OCI-LY3 (cell line): ENCODE measurements around the gene TMEM30A.

ENCODE experiments used
- H2AFZ ChIP-seq: fragments of 200-600, 300-600 bp; shearing (Covaris generic); 2 replicates; pipeline ENCODE4 v1.6.0; 2014; ENCODE audit warnings: antibody characterized with exemption, low read depth, low read length
- H3K27ac ChIP-seq: fragments of 200-600, 300-600 bp; sonication (generic); 2 replicates; pipeline ENCODE4 v1.5.1; 2014; ENCODE audit warnings: mild to moderate bottlenecking, low read length, moderate library complexity, mixed read lengths
- H3K27me3 ChIP-seq: fragments of 200-600, 300-600 bp; sonication (generic); 2 replicates; pipeline ENCODE4 v1.6.1; 2014; ENCODE audit warnings: low read depth, low read length, mixed read lengths
- H3K36me3 ChIP-seq: fragments of 200-600, 300-600 bp; sonication (generic); replicated peaks from 2 replicates; pipeline ENCODE3; 2014; ENCODE audit warnings: low read depth, low read length, mixed read lengths
- H3K4me1 ChIP-seq: fragments of 300-600, 200-600 bp; sonication (generic); 2 replicates; pipeline ENCODE4 v1.6.1; 2014; ENCODE audit warnings: low read length, mixed read lengths
- H3K4me2 ChIP-seq: fragments of 200-600, 300-600 bp; sonication (generic); 2 replicates; pipeline ENCODE4 v1.6.1; 2014; ENCODE audit warnings: low read length, mixed read lengths
- H3K4me3 ChIP-seq: fragments of 300-600, 200-600 bp; sonication (generic); 2 replicates; pipeline ENCODE4 v1.5.1; 2014; ENCODE audit warnings: antibody characterized with exemption, mild to moderate bottlenecking, low read length, moderate library complexity
- H3K79me2 ChIP-seq: fragments of 300-600, 200-600 bp; shearing (Covaris generic); 2 replicates; pipeline ENCODE4 v1.6.1; 2014; ENCODE audit warnings: mild to moderate bottlenecking, low read length, mixed read lengths
- H3K9ac ChIP-seq: fragments of 300-600, 200-600 bp; shearing (Covaris generic); 2 replicates; pipeline ENCODE4 v1.6.0; 2014; ENCODE audit warnings: mild to moderate bottlenecking, low read length, moderate library complexity
- H3K9me3 ChIP-seq: fragments of 200-600, 300-600 bp; shearing (Covaris generic); 2 replicates; pipeline ENCODE4 v1.6.1; 2014; ENCODE audit warnings: low read length, mixed read lengths; ENCODE audit not compliant: insufficient read depth
- H4K20me1 ChIP-seq: fragments of 200-600, 300-600 bp; sonication (generic); 2 replicates; pipeline ENCODE4 v1.6.1; 2016; ENCODE audit warnings: low read length, mixed read lengths; ENCODE audit not compliant: insufficient read depth
- EZH2phosphoT487 ChIP-seq: fragments of 200-600 bp; shearing (Covaris generic); IDR thresholded peaks from 2 replicates; pipeline ENCODE4 v1.6.1; 2018; ENCODE audit warnings: antibody characterized with exemption, mixed run types, low read depth
- TF ChIP-seq, protein P1 (sequence below): fragments of 200-600, 300-600 bp; sonication (generic); IDR thresholded peaks from 2 replicates; pipeline ENCODE4 v1.5.1; 2014; ENCODE audit warnings: antibody characterized with exemption, low read length, low read depth

The TMEM30A gene

DNA sequence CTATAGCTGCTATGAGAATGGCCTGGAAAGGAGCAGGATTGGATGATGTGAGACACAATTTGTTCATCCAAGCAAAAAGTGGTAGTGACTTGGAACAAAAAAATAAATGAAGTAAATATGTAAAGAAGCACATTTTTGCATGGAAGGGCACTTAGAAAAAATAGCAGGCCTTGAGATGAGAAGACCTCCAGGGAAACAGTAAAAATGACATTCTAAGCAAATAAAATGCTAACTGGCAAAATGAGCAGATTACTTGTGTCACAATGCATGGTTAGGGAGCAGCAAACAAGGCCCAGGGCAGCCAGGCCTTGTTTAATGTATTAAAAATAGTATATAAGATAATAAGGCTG, 21.2 kb downstream of the TMEM30A start:
- no peaks in the 10 kb centered on the region for H3K4me1 ChIP-seq
- H3K4me2 ChIP-seq: no peak overlapping the region
- peaks cover 27% of the 10 kb centered on the region for H3K36me3 ChIP-seq
- H3K9ac ChIP-seq: no peak overlapping the region
- no peak overlapping the region for H2AFZ ChIP-seq
- H3K4me3 ChIP-seq: no peak overlapping the region
- TF ChIP-seq, protein P1, sequence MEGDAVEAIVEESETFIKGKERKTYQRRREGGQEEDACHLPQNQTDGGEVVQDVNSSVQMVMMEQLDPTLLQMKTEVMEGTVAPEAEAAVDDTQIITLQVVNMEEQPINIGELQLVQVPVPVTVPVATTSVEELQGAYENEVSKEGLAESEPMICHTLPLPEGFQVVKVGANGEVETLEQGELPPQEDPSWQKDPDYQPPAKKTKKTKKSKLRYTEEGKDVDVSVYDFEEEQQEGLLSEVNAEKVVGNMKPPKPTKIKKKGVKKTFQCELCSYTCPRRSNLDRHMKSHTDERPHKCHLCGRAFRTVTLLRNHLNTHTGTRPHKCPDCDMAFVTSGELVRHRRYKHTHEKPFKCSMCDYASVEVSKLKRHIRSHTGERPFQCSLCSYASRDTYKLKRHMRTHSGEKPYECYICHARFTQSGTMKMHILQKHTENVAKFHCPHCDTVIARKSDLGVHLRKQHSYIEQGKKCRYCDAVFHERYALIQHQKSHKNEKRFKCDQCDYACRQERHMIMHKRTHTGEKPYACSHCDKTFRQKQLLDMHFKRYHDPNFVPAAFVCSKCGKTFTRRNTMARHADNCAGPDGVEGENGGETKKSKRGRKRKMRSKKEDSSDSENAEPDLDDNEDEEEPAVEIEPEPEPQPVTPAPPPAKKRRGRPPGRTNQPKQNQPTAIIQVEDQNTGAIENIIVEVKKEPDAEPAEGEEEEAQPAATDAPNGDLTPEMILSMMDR: no peak
- no peak for TF ChIP-seq EZH2phosphoT487
- H3K9me3 ChIP-seq: no peaks in the 10 kb centered on the region
- no peaks in the 10 kb centered on the region for H3K27me3 ChIP-seq
- H4K20me1 ChIP-seq: peaks cover 13% of the 10 kb centered on the region
- peaks cover 15% of the 10 kb centered on the region for H3K79me2 ChIP-seq
- H3K27ac ChIP-seq: no peak overlapping the region

DNA sequence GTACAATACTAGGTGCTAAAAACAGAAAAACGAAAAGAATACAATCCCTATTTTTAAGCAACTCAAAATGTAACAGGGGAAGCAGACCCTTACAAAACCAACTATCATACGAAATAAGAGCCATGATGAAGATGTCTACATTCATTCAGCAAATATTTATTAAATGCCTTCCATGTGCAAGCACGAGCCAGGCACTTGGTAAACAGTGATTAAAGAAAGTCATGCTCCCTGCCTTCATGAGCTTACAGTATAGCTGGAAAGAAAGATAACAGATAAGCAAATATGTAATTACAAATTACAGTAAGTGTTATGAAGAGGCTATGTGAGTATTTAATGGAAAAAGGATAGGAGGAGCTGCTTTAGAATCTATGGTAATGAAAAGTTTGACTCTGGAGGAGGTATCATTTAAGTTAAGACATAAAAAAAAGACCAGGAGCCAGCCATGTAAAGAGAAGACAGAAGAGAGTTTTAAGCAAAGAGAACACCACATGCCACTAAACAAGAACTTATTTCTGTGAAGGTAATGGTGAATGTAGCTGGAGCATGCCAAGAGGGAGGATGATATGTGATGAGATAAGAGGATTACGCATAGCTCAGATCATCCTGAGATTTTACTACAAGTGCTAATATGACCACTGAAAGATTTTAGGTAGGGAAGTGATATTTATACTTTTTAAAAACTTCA, 21.7 kb downstream of the TMEM30A start:
- H3K4me2 ChIP-seq: no peak overlapping the region
- no peaks in the 10 kb centered on the region for H3K27me3 ChIP-seq
- no peak for TF ChIP-seq EZH2phosphoT487
- TF ChIP-seq, protein P1: no peak
- H3K9me3 ChIP-seq: no peaks in the 10 kb centered on the region
- peaks cover 12% of the 10 kb centered on the region for H3K79me2 ChIP-seq
- H3K9ac ChIP-seq: no peak overlapping the region
- no peaks in the 10 kb centered on the region for H3K4me1 ChIP-seq
- no peak overlapping the region for H3K27ac ChIP-seq
- H3K4me3 ChIP-seq: no peak overlapping the region
- H2AFZ ChIP-seq: no peak overlapping the region
- peaks cover 8% of the 10 kb centered on the region; the same call in 1 of the 2 replicates for H4K20me1 ChIP-seq
- peaks cover 28% of the 10 kb centered on the region for H3K36me3 ChIP-seq

DNA sequence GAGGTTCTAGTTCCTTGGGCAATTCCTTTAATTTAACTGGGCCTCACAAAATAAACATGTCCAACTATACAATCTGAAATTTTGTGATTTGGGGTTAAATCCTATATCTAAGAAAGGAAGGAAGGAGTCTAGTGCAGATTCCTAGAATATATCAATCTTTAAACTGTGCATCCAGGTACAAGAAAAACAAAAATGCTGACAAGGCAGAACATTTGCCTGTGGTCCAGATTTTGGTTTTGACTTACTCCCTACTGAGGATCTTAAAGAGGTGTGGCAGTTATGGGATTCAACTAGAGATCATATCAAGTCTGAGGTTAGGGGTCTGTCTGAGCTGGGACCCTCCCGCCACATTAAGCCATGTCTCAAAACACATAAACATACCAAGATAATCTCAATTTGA, 23.3 kb downstream of the TMEM30A start:
- Histone ChIP-seq H3K4me1 (no peaks in the 10 kb centered on the region), H3K4me2 (no peak overlapping the region), H2AFZ (no peak overlapping the region), H3K36me3 (peaks cover 35% of the 10 kb centered on the region), H3K9me3 (no peaks in the 10 kb centered on the region), H3K9ac (no peak overlapping the region), H3K27ac (no peak overlapping the region), H3K4me3 (no peak overlapping the region), H3K79me2 (peaks cover 3% of the 10 kb centered on the region; the same call in 1 of the 2 replicates), H4K20me1 (0 out of 2 replicates have a peak, but pooled peaks cover 5% of the 10 kb centered on the region), H3K27me3 (no peaks in the 10 kb centered on the region)
- no peak for TF ChIP-seq EZH2phosphoT487
- TF ChIP-seq, protein P1: no peak

DNA sequence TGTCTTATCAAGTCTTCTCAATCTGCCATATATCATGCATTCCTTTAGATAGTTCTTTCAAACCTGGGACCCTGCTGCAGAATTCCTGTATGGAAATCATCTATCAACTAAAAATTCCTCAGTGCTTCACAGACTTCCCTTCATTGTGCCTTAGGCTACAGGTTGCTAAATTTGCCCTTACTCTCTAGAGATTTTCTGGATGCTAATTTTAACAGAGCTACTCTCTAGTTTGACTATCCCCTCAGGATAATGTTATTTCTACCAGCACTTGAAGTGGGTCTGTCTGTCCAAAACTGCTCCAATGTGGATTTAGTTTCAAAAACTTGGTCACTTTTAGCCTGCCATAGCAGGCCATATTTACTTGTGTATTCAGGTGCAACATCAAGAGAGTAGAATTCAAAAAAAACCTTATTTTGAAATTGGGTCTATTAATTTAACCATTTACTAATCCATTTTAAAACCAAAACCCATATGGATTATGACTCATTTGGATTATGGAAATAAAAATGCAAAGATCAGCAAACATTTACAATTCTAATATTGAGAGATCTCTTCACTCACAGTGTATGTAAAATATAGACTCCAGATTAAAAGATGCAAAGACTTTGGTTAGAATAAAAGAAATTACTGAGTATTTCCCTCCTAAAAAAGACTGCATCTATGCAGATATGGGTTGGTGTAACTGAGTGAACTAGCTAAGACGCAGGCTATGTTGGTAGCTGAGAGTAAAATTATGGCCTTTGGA, 27.1 kb downstream of the TMEM30A start:
- Histone ChIP-seq H3K9me3 (no peaks in the 10 kb centered on the region), H3K9ac (no peak overlapping the region), H3K79me2 (no peaks in the 10 kb centered on the region), H2AFZ (no peak overlapping the region), H3K36me3 (peaks cover 35% of the 10 kb centered on the region), H3K4me3 (no peak overlapping the region), H3K27ac (no peak overlapping the region), H4K20me1 (0 out of 2 replicates have a peak, but pooled peaks cover 4% of the 10 kb centered on the region), H3K4me2 (no peak overlapping the region), H3K27me3 (no peaks in the 10 kb centered on the region), H3K4me1 (no peaks in the 10 kb centered on the region)
- TF ChIP-seq, protein P1: no peak
- TF ChIP-seq EZH2phosphoT487: no peak
